GM21526 (cell line): ENCODE measurements around the gene IGSF5.

Experiments
- ATAC-seq: cut with Tn5 transposase; IDR thresholded peaks from one replicate; pipeline ENCODE4 v1.9.1; 2021; ENCODE audit warnings: moderate library complexity; ENCODE audit not compliant: unreplicated experiment, low FRiP score

The IGSF5 gene

DNA sequence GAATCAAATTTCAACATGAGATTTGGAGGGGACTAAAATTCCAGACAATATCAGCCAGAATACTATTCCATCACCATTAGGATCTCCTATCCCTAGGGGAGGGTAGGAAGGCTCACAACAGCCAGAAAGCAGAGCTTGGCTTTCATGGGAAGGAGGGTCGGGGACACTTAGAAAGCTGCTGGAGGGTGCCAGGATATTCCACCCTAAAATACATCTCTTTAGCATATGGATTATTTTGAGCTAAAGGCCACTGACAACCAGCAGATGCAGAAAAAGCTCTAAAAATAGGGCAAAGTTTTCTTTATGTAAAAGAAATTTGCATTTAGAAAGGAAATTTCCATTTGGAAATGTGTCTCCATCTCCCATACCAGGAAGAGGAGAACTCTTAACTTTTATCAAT, 68.0 kb downstream of the IGSF5 start:
- no peak for ATAC-seq

DNA sequence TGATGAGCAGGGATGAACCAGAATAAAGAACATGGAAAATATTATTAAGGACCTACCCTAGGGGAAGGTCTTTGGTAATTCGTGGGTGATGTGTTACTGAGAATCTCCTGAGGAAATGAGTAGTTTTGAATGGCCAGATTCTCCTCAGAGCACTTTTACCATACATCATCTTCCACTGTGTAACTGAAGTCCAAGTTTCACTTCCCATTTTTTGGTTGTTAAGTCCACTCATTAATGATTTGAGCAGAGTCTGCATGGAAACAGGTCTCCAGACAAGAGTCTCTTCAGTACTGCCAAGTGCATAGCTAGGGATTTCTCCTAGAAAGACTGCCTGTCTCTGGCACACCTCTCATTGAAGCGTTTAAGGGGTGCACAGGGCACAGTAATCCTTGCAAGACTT, 73.6 kb downstream of the IGSF5 start:
- ATAC-seq: no peak

DNA sequence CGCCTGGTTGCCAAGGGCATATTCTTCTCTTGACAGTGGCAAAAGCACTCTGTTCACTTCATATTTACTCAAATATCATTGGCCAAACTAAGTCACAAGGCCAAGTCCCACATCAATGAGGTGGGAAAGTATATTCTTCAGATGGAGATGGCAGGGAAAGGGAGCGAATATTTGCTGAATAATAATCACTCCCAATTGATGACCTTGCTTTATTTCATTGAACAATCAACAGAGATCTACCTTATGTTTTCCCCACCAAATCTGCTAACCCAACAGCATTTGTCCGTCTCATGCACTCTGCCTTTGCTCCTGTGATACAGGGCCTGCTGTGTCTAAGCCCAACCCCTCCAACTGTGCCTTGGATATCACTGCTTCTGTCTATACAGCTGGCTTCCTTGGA, 77.1 kb downstream of the IGSF5 start:
- ATAC-seq: no peak

DNA sequence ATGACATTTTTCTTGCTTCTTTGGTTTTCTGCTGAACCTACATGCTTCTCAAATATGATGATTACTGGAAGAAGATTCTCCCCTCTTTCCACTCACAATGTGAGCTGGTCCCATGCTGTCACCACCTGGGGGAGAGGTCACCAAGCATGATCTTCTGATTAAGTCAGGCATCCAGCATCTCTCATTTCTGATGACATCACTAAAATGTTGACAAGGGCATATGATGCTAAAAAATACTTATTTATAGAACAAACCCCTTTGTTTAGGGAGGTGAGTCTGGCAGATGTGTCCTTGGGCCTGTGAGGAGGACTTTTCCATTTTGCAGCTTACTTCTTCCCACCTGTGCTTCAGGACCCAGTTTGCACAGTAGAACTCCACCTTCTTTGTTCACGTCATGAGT, 80.3 kb downstream of the IGSF5 start:
- ATAC-seq: no peak

DNA sequence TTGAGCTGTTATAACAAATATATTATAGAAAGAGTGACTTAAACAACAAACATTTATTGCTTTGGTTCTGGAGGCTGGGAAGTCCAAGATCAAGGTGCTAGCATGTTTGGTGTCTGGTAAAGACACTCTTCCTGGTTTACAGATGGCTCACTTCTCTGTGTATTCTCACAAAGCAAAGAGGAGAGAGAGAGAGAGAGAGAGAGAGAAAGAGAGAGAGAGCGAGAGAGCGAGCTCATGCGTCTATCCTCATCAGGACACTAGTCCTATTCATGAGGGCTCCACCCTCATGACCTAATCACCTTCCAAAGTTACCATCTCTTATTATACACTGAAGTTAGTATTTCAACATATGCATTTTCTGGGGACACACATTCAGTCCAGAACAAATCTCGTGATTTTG, 89.6 kb downstream of the IGSF5 start:
- no peak for ATAC-seq

DNA sequence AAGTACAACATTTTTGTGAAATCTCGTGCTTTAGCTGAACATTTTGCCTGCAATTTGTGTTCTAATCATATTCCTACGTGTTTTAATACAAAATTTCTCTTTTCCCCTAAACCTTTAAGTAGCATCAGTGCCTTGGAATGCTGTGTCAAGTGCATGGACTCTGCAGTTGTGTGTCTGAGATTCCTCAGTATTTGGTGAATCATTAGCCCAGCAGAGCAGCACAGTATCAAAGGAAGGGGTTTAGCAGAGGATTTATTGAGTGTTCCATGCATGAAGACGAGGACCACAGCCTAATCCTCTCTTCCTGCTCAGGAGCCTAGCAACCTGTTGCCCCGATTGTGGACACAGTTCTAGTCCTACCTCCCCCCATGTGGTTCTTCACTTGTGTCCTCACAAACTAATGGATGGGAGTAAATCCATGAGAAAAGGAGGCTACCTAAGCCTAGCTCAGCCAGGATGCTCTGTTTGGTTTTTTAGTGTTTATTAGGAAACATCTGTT, 92.9 kb downstream of the IGSF5 start:
- no peak for ATAC-seq

DNA sequence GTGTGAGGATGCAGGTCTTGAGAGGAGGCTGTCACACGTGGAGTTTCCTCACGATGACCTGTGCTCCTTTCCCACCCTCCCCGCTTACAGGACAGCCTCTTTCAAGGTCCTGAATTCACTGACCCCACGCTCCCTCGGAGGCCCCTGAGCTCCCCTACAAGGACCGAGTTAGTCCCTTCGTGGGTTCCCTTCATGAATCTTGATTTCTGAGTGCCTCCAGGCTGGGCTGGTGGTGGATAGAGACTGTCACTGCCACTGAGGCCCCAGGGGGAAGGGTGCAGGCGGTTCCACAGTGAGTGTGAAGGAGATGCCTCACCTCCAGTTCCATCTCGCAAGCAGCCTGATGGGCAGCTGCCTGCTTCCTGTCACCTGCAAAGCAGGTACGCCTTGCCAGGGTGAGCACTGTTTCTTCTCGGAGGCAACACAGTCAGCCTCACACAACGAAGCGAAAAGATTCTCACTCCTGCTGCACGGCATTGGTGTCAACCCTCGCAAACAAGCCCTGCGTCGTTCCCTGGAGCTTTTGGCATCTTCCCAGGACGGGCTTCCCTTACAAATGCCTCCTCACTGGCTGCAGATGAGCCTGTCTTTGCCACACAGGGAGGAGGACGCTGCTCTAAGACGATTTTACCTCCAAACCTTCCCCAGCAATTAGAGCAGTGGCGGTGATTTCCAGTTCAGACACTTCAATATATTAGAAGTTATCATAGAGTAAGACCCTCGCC, 95.6 kb downstream of the IGSF5 start:
- ATAC-seq: no peak

DNA sequence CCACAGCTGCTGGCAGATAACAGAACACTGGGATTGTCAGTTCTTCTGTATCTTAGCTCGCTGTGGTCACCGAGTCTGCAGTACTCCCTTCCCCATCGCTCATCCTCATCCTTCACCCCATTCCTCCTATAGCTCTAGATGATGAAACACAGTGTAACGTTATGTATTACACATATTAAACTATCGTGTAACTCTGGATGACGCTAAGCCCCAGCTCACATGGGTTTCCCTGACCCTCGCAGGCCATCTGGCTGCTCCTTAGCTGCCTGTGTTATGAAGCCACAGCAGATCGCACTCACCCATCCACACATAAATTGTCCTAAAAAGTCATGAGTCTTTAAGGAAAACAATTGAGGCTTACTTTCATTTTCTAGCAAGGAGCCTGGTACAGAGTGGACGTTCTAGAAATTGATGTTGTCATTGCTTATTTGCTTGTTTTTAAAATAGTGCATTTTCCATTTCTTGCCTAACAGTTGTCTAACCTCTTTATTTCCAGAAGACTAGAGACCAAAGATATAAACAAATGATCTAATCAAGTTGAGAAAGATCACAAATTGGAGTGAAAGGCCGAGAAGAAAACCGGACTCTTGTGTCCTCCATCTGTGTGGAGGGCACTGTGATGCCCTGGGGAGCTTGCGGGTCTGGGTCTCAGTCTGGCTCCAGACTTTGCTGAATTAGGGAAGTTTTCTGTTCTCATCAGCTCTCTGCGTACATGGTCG, 97.9 kb downstream of the IGSF5 start:
- ATAC-seq: no peak

DNA sequence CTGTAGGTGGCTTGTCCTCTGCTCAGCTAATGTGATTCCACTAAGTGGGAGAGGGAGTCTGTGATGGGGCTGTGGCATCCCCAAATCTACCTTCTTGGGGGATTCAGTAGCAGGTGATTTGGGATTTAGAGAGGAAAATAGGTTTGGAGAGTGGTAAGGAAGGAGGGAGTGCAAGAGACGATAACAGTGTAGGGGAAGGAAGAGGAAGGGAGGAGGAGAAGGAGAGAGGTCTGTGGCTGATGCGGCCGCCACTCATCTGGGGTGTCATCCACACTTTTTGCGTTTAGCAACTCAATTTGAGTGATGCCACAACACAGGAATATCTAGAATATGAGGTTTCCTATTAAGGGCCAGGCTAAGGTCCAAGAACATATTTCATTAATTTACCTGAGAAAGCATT, 98.5 kb downstream of the IGSF5 start:
- no peak for ATAC-seq

DNA sequence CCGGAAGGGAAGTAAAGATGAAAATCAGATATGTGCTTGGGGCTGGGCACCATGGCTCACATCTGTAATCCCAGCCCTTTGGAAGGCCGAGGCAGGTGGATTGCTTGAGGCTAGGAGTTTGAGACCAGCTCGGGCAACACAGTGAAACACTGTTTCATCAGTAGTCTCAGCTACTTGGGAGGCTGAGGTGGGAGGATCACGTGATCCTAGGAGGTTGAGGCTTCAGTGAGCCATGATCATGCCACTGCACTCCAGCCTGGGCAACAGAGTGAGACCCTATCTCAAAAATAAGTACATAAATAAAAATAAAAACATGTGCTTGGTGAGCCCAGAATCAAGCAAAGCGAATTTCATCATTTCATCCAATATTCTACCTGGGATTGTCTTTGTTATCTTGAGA, 98.9 kb downstream of the IGSF5 start:
- no peak for ATAC-seq

DNA sequence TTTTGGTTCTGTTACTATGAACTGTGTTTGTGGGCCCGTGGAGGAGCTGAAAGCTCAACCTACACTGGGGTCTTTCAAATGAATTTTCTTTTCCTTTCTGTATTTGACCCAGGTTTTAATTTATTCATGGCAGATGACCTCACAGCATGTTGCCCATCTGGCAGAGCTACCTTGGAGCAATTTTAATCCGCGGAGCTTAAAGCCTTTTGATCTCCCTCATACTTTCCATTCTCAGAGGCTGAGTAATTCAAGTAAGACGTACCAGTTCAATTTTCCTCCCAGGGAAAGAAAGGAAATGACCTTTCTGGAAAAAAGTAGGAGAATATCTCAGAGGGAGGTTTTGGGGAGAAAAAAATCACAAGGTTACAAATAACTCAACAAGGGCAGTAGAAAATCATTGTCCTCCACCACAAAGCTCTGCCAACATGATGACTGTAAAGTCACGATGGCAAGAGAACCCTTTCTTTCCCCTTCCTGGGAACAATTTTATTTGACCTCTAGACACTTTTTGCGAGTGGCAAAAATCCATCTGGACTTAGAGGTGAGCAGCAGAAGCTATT, 100.7 kb downstream of the IGSF5 start:
- ATAC-seq: no peak

DNA sequence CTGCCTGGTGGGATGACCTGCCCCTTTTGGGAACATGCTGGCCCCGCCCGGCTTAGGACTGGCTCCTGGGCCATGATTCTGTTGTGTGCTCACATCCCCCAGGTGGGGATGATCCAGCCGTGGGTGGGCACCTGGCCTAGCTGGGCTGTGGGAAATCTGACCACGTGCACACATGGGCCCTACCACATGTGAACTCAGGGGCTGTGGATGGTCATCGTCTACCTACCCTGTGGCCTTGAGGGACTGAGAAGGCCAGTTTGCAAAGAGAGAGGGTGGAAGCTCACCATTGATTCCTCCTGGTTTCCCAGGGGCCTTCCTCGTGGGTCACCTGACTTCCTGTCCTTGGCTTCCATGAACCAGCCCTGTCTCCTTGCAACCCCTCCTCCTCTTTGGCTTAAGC, 102.9 kb downstream of the IGSF5 start:
- no peak for ATAC-seq

DNA sequence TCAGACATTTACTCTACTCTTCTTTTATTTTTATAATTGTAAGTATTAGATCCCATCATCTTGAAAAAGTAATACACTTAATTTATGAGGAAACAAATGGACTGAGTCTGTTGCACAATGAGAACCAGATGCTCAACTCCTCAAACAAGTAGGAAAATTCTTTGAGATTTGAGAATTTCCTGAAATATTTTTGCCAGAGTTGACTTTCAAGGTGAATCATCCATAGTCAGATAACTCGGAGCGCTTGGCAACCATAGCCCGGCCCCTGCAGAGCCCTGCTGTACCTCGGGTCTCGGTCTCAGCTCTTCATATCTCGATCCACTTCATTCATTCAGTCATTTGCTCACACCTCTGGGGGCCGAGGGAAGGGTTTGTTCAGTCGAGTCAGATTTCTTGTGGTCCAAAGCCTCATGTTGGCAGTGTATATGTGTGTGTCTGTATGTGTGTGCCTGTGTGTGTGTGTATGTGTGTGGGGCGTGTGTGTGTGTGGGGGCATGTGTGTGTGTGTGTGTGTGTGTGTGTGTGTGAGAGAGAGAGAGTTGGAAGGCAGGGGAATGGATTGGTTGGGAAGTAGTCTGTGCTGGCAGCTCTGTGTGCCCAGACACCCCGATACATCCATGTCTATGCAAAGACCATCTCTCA, 104.2 kb downstream of the IGSF5 start:
- ATAC-seq: no peak

DNA sequence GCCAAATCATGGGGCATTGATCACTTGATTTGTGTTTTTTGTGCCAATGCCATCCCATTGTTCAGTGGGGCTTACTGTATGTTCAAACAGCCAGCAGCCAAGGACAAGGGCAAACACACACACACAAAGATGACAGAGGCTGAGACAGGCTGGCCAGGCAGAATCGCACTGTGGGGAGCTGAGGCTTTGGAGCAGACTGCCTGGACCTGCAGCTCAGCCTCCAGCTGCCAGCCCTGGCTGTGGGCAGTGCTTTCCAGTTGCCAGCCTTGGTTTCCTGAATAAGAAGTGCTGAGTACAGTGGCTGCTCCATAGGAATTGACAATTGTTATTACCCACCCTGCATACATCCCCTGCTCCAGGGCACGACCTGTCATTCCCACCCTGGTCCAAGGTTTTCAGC, 105.3 kb downstream of the IGSF5 start:
- ATAC-seq: no peak

DNA sequence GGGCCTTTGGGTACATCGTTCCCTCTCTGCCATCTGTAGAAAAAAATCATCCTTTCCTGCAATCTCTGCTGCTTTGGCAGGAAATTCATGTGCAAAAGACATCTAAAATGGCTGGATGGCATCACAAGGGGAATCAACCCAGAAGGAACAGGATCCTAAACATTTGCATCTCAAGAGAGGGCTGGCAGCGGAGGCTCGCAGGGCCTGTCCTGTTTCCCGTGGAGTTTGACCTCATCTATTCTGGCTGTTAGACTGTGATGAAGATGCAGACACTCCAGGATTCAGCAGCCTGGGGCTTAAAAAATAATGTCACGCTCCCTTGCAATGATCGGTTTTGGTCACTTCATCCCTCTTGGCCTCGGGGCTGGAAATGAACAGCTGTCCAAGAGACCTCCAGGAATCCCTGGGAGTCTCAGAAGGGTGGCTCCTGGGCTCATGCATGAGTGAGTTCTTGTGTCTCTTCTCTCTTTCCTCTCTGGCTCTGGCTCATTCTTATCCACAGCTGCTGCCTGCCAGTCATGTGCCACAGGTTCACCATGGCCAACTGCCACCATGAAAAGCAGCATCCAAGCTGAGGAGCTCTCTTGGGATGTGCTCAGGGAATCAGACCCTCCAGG, 106.1 kb downstream of the IGSF5 start:
- no peak for ATAC-seq
